ENCODE data around the gene KCNMB4.

Gene KCNMB4

GRCh38 chr12:70365648-70366518 is at the start of gene KCNMB4:
TSS of gene KCNMB4 (plus strand) at chr12:70366290. CDS start at chr12:70366735, 445 bp downstream.
- in situ Hi-C loops (cut with MboI; ENCODE audit: low sequenced_read_pairs), result no loop called here

- in situ Hi-C loops (cut with MboI; ENCODE audit: low sequenced_read_pairs), result no loop called here
These were observed 48.3 kb upstream of the KCNMB4 start for GRCh38 chr12:70317781-70318180.

GRCh38 chr12:70319605-70320004 is 46.5 kb upstream of the KCNMB4 start:
- in situ Hi-C loops (cut with MboI; ENCODE audit: low sequenced_read_pairs), result no loop called here

GRCh38 chr12:70321191-70321590 is 44.9 kb upstream of the KCNMB4 start:
- in situ Hi-C loops (cut with MboI; ENCODE audit: low sequenced_read_pairs), result no loop called here

GRCh38 chr12:70327541-70327940 is 38.5 kb upstream of the KCNMB4 start:
- in situ Hi-C loops (cut with MboI; ENCODE audit: low sequenced_read_pairs), result no loop called here

GRCh38 chr12:70329728-70330127 is 36.4 kb upstream of the KCNMB4 start:
- in situ Hi-C loops (cut with MboI; ENCODE audit: low sequenced_read_pairs), result no loop called here

GRCh38 chr12:70330158-70330557 is 35.9 kb upstream of the KCNMB4 start:
- in situ Hi-C loops (cut with MboI; ENCODE audit: low sequenced_read_pairs), result no loop called here

- in situ Hi-C loops (cut with MboI; ENCODE audit: low sequenced_read_pairs), result no loop called here
These were observed 33.9 kb upstream of the KCNMB4 start for GRCh38 chr12:70332236-70332635.

GRCh38 chr12:70334742-70335141 is 31.3 kb upstream of the KCNMB4 start:
- in situ Hi-C loops (cut with MboI; ENCODE audit: low sequenced_read_pairs), result no loop called here

- in situ Hi-C loops (cut with MboI; ENCODE audit: low sequenced_read_pairs), result no loop called here
These were observed 27.6 kb upstream of the KCNMB4 start for GRCh38 chr12:70338531-70338930.

- in situ Hi-C loops (cut with MboI; ENCODE audit: low sequenced_read_pairs), result no loop called here
These were observed 15.0 kb upstream of the KCNMB4 start for GRCh38 chr12:70351076-70351475.

- in situ Hi-C loops (cut with MboI; ENCODE audit: low sequenced_read_pairs), result no loop called here
These were observed 12.1 kb upstream of the KCNMB4 start for GRCh38 chr12:70353780-70354660.

- in situ Hi-C loops (cut with MboI; ENCODE audit: low sequenced_read_pairs), result no loop called here
These were observed 11.3 kb upstream of the KCNMB4 start for GRCh38 chr12:70354787-70355186.

- in situ Hi-C loops (cut with MboI; ENCODE audit: low sequenced_read_pairs), result no loop called here
These were observed 10.1 kb upstream of the KCNMB4 start for GRCh38 chr12:70355972-70356371.

GRCh38 chr12:70359458-70360197 is 6.5 kb upstream of the KCNMB4 start:
- in situ Hi-C loops (cut with MboI; ENCODE audit: low sequenced_read_pairs), result no loop called here

GRCh38 chr12:70360218-70360617 is 5.9 kb upstream of the KCNMB4 start:
- in situ Hi-C loops (cut with MboI; ENCODE audit: low sequenced_read_pairs), result no loop called here

GRCh38 chr12:70364695-70365397 is 1.2 kb upstream of the KCNMB4 start:
- in situ Hi-C loops (cut with MboI; ENCODE audit: low sequenced_read_pairs), result no loop called here

- in situ Hi-C loops (cut with MboI; ENCODE audit: low sequenced_read_pairs), result no loop called here
These were observed 767 bp upstream of the KCNMB4 start for GRCh38 chr12:70365398-70365647.

- in situ Hi-C loops (cut with MboI; ENCODE audit: low sequenced_read_pairs), result no loop called here
These were observed 629 bp downstream of the KCNMB4 start for GRCh38 chr12:70366581-70367257.
